AG09319 (cell line): Measurements from ENCODE around the gene LRRC19.

Experiments
- DNase-seq: peaks from one replicate; pipeline ENCODE4 v3.0.0-alpha.2; 2010; ENCODE audit warnings: low read depth; ENCODE audit errors: extremely low read depth
- TF ChIP-seq, protein P1 (sequence below): IDR thresholded peaks from 2 replicates; pipeline ENCODE4 v1.5.1; 2011; ENCODE audit warnings: low read depth, mild to moderate bottlenecking, inconsistent platforms, low read length, moderate library complexity

Gene LRRC19

GRCh38 chr9:26946753-26947727 lies 58.4 kb downstream of the LRRC19 start, which contains the start of gene PLAA:
TSS of gene PLAA (minus strand) at chr9:26947242. CDS start at chr9:26947045, 197 bp downstream.
- DNase-seq = peak; percentile 60
- TF ChIP-seq, protein P1, sequence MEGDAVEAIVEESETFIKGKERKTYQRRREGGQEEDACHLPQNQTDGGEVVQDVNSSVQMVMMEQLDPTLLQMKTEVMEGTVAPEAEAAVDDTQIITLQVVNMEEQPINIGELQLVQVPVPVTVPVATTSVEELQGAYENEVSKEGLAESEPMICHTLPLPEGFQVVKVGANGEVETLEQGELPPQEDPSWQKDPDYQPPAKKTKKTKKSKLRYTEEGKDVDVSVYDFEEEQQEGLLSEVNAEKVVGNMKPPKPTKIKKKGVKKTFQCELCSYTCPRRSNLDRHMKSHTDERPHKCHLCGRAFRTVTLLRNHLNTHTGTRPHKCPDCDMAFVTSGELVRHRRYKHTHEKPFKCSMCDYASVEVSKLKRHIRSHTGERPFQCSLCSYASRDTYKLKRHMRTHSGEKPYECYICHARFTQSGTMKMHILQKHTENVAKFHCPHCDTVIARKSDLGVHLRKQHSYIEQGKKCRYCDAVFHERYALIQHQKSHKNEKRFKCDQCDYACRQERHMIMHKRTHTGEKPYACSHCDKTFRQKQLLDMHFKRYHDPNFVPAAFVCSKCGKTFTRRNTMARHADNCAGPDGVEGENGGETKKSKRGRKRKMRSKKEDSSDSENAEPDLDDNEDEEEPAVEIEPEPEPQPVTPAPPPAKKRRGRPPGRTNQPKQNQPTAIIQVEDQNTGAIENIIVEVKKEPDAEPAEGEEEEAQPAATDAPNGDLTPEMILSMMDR = no peak

- no peak for DNase-seq
- TF ChIP-seq, protein P1 = no peak
These were observed 59.9 kb downstream of the LRRC19 start for GRCh38 chr9:26945591-26945990.
